DOHH2 (cell line): ENCODE results near the gene FBN1.

Source experiments
- H3F3A ChIP-seq: fragments of 200-600 bp; sonication (generic), shearing (Covaris generic); 2 replicates; pipeline ENCODE4 v1.6.0; 2016; ENCODE audit warnings: antibody characterized with exemption, mild to moderate bottlenecking; ENCODE audit not compliant: control insufficient read depth, insufficient read depth
- H3K27ac ChIP-seq: fragments of 200-600 bp; sonication (generic); 2 replicates; pipeline ENCODE4 v1.5.1; 2014; ENCODE audit warnings: low read depth, mild to moderate bottlenecking, low read length, moderate library complexity
- H3K27me3 ChIP-seq: fragments of 200-600 bp; sonication (generic); 2 replicates; pipeline ENCODE4 v1.6.1; 2014; ENCODE audit warnings: mild to moderate bottlenecking, low read length, mixed read lengths; ENCODE audit not compliant: control insufficient read depth
- H3K36me3 ChIP-seq: fragments of 200-600 bp; sonication (generic); 2 replicates; pipeline ENCODE4 v1.6.1; 2014; ENCODE audit warnings: mild to moderate bottlenecking, low read length, moderate library complexity, mixed read lengths; ENCODE audit not compliant: control insufficient read depth
- H3K4me1 ChIP-seq: fragments of 200-600 bp; sonication (generic); 2 replicates; pipeline ENCODE4 v1.6.1; 2014; ENCODE audit warnings: mild to moderate bottlenecking, low read length, mixed read lengths; ENCODE audit not compliant: control insufficient read depth
- H3K4me2 ChIP-seq: fragments of 200-600 bp; sonication (generic); 2 replicates; pipeline ENCODE4 v1.6.0; 2014; ENCODE audit warnings: mild to moderate bottlenecking, low read length, moderate library complexity
- H3K4me3 ChIP-seq: fragments of 200-600 bp; sonication (generic); 2 replicates; pipeline ENCODE4 v1.5.1; 2014; ENCODE audit warnings: mild to moderate bottlenecking, low read length, mixed read lengths
- H3K79me2 ChIP-seq: fragments of 200-600 bp; sonication (generic); 2 replicates; pipeline ENCODE4 v1.6.1; 2014; ENCODE audit warnings: mild to moderate bottlenecking, low read length, mixed read lengths; ENCODE audit not compliant: control insufficient read depth
- H3K9me2 ChIP-seq: fragments of 200-600 bp; sonication (generic); replicated peaks from 2 replicates; pipeline ENCODE4 v1.6.1; 2014; ENCODE audit warnings: mild to moderate bottlenecking, low read length, mixed read lengths; ENCODE audit not compliant: control insufficient read depth
- H3K9me3 ChIP-seq: fragments of 200-600 bp; sonication (generic); 2 replicates; pipeline ENCODE4 v1.6.1; 2014; ENCODE audit warnings: antibody characterized with exemption, low read length, mixed read lengths; ENCODE audit not compliant: control insufficient read depth, insufficient read depth
- H4K20me1 ChIP-seq: fragments of 200-600 bp; sonication (generic); 2 replicates; pipeline ENCODE4 v1.6.0; 2014; ENCODE audit warnings: low read depth, mild to moderate bottlenecking, antibody characterized with exemption, low read length, moderate library complexity; ENCODE audit not compliant: control insufficient read depth, insufficient read depth
- EZH2phosphoT487 ChIP-seq: fragments of 200-600 bp; sonication (generic); IDR thresholded peaks from 2 replicates; pipeline ENCODE4 v1.6.1; 2017; ENCODE audit warnings: borderline replicate concordance, mild to moderate bottlenecking, antibody characterized with exemption, low read length, moderate library complexity, mixed read lengths
- TF ChIP-seq, protein P1 (sequence below): fragments of 200-600 bp; sonication (generic); IDR thresholded peaks from one replicate; pipeline ENCODE4 v1.5.1; 2014; ENCODE audit warnings: antibody characterized with exemption, mild to moderate bottlenecking, low read depth, low read length; ENCODE audit not compliant: poor library complexity, severe bottlenecking

Gene FBN1

DNA sequence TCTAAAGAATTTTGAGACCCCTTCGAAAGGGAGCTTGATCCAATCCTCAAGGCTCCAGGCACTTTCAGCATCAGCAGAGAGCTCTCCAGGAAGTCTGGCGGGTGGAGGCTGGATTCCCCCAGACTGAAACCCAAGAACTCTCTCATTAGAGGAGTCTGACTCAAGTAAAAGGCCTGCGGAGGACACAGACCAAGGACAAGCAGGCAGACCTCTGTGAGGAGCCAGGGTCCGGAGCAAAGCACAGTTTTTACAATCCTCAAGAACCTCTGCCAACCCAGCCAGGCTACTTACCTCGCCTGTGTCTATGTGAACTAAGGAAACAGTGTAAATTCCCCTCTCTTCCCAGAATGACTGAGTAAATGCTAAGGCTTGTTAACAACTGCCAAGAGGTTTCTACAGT, 86.2 kb downstream of the FBN1 start:
- Histone ChIP-seq H3K4me1 (no peaks in the 10 kb centered on the region), H3K27ac (no peak overlapping the region), H3K36me3 (no peaks in the 10 kb centered on the region), H4K20me1 (no peaks in the 10 kb centered on the region), H3K79me2 (no peaks in the 10 kb centered on the region), H3K9me3 (no peaks in the 10 kb centered on the region), H3K4me2 (no peak overlapping the region), H3K27me3 (no peaks in the 10 kb centered on the region), H3K4me3 (no peak overlapping the region), H3K9me2 (no peaks in the 10 kb centered on the region), H3F3A (no peaks in the 10 kb centered on the region)
- TF ChIP-seq, protein P1, sequence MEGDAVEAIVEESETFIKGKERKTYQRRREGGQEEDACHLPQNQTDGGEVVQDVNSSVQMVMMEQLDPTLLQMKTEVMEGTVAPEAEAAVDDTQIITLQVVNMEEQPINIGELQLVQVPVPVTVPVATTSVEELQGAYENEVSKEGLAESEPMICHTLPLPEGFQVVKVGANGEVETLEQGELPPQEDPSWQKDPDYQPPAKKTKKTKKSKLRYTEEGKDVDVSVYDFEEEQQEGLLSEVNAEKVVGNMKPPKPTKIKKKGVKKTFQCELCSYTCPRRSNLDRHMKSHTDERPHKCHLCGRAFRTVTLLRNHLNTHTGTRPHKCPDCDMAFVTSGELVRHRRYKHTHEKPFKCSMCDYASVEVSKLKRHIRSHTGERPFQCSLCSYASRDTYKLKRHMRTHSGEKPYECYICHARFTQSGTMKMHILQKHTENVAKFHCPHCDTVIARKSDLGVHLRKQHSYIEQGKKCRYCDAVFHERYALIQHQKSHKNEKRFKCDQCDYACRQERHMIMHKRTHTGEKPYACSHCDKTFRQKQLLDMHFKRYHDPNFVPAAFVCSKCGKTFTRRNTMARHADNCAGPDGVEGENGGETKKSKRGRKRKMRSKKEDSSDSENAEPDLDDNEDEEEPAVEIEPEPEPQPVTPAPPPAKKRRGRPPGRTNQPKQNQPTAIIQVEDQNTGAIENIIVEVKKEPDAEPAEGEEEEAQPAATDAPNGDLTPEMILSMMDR: no peak
- TF ChIP-seq EZH2phosphoT487: no peak

DNA sequence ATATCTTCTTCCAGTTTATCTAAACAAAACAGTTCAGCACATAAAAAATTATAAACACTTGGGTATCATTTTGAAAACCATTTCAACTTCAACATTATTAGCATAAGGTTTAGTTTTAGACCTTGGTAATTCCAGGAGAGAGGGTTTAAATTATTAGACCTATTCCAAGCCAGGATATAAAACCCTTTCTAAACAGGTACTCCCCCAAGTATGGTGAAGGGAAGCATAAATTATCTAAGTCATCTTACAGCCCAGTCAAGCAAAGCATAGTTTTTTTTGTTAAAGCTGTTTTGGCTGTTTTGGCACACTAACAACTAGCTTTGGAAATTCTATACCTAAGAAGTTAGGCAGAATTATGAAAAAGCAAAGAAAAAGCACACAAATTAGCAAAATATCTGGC, 87.3 kb downstream of the FBN1 start:
- Histone ChIP-seq H3K9me3 (no peaks in the 10 kb centered on the region), H3K4me3 (no peak overlapping the region), H3K36me3 (no peaks in the 10 kb centered on the region), H3F3A (no peaks in the 10 kb centered on the region), H3K27me3 (no peaks in the 10 kb centered on the region), H3K4me1 (no peaks in the 10 kb centered on the region), H3K79me2 (no peaks in the 10 kb centered on the region), H3K27ac (no peak overlapping the region), H3K4me2 (no peak overlapping the region), H4K20me1 (no peaks in the 10 kb centered on the region), H3K9me2 (no peaks in the 10 kb centered on the region)
- TF ChIP-seq EZH2phosphoT487: no peak
- TF ChIP-seq, protein P1: no peak

- no peaks in the 10 kb centered on the region for H3K27me3 ChIP-seq
- TF ChIP-seq, protein P1: no peak
- no peak for TF ChIP-seq EZH2phosphoT487
- no peak overlapping the region for H3K4me2 ChIP-seq
- H3K4me3 ChIP-seq: no peak overlapping the region
- H3K4me1 ChIP-seq: no peaks in the 10 kb centered on the region
- H3F3A ChIP-seq: no peaks in the 10 kb centered on the region
- no peak overlapping the region for H3K27ac ChIP-seq
- no peaks in the 10 kb centered on the region for H3K79me2 ChIP-seq
- no peaks in the 10 kb centered on the region for H3K9me2 ChIP-seq
- no peaks in the 10 kb centered on the region for H4K20me1 ChIP-seq
- H3K9me3 ChIP-seq: no peaks in the 10 kb centered on the region
- no peaks in the 10 kb centered on the region for H3K36me3 ChIP-seq
Measured at GRCh38 chr15:48557335-48557734, 88.2 kb downstream of the FBN1 start.
